ENCODE measurements around the gene GALNT11. TPM values are rescaled to one million over a fixed set of nuclear protein-coding genes. Genes with fewer than 3 reads are reported as not detected.

The GALNT11 gene
- total and polyA plus RNA-seq, 2 experiments from 2014 or later, result 42.0 to 49.1 TPM

GRCh38 chr7:152142976-152143595 lies 117.6 kb downstream of the GALNT11 start:
- Histone ChIP-seq H3K79me2 (ENCODE audit: insufficient read depth) (no peaks in the 10 kb centered on the region), H3K4me3 (no peak overlapping the region), H4K20me1 (ENCODE audit: insufficient read depth) (peaks cover 14% of the 10 kb centered on the region; the same call in 1 of the 2 replicates), H3K4me2 (ENCODE audit: unreplicated experiment) (no peak overlapping the region), H3K9ac (no peak overlapping the region), H3K36me3 (ENCODE audit: low read depth) (peaks cover 62% of the 10 kb centered on the region), H2AFZ (no peak overlapping the region), H3K27ac (no peak overlapping the region), H3F3A (ENCODE audit: insufficient read depth) (peaks cover 28% of the 10 kb centered on the region), H3K9me3 (ENCODE audit: low read depth) (no peaks in the 10 kb centered on the region), H3K27me3 (replicated peaks; ENCODE audit: insufficient read depth) (no peaks in the 10 kb centered on the region), H3K4me1 (ENCODE audit: insufficient read depth) (peaks cover 17% of the 10 kb centered on the region), H3K9me2 (ENCODE audit: insufficient read depth) (no peaks in the 10 kb centered on the region)
- in situ Hi-C loops (cut with MboI), result no loop called here
- 58 to 66% methylated on average over 5 of the region's 5 CpGs for WGBS, 2 experiments (ENCODE audit: low coverage in 1 of 2, low lambda C conversion rate in 2 of 2, missing lambda C conversion rate in 2 of 2)
- no peak for DNase-seq
- TF ChIP-seq EZH2 (IDR thresholded peaks at IDR 0.05; ENCODE audit: insufficient read depth, poor library complexity, severe bottlenecking), result no peak
- TF ChIP-seq EZH2phosphoT487 (IDR thresholded peaks at IDR 0.05; ENCODE audit: insufficient read depth, low read depth), result no peak

GRCh38 chr7:152144557-152145245 lies 119.2 kb downstream of the GALNT11 start:
- H3K79me2 ChIP-seq (ENCODE audit: insufficient read depth), result no peaks in the 10 kb centered on the region
- peaks cover 14% of the 10 kb centered on the region; the same call in 1 of the 2 replicates for H4K20me1 ChIP-seq (ENCODE audit: insufficient read depth)
- peaks cover 64% of the 10 kb centered on the region for H3K36me3 ChIP-seq (ENCODE audit: low read depth)
- peaks cover 17% of the 10 kb centered on the region for H3K4me1 ChIP-seq (ENCODE audit: insufficient read depth)
- in situ Hi-C loops (cut with MboI), result no loop called here
- WGBS, 2 experiments (ENCODE audit: low coverage in 1 of 2, low lambda C conversion rate in 2 of 2, missing lambda C conversion rate in 2 of 2), result 90% methylated on average over 12 of the region's 12 CpGs
- peaks cover 28% of the 10 kb centered on the region for H3F3A ChIP-seq (ENCODE audit: insufficient read depth)
- no peak overlapping the region for H3K4me3 ChIP-seq
- no peak for DNase-seq
- H3K9me2 ChIP-seq (ENCODE audit: insufficient read depth), result no peaks in the 10 kb centered on the region
- no peak overlapping the region for H2AFZ ChIP-seq
- no peak overlapping the region for H3K27ac ChIP-seq
- H3K4me2 ChIP-seq (ENCODE audit: unreplicated experiment), result no peak overlapping the region
- H3K9ac ChIP-seq, result no peak overlapping the region
- H3K27me3 ChIP-seq (replicated peaks; ENCODE audit: insufficient read depth), result no peaks in the 10 kb centered on the region
- no peak for TF ChIP-seq EZH2 (IDR thresholded peaks at IDR 0.05; ENCODE audit: insufficient read depth, poor library complexity, severe bottlenecking)
- no peak for TF ChIP-seq EZH2phosphoT487 (IDR thresholded peaks at IDR 0.05; ENCODE audit: insufficient read depth, low read depth)
- no peaks in the 10 kb centered on the region for H3K9me3 ChIP-seq (ENCODE audit: low read depth)

- Histone ChIP-seq H3K27ac (0 out of 2 replicates have a peak overlapping the region, but pooled peaks have one; percentile 11), H3K4me1 (ENCODE audit: insufficient read depth) (peaks cover 17% of the 10 kb centered on the region), H4K20me1 (ENCODE audit: insufficient read depth) (peaks cover 14% of the 10 kb centered on the region; the same call in 1 of the 2 replicates), H3F3A (ENCODE audit: insufficient read depth) (peaks cover 28% of the 10 kb centered on the region), H3K79me2 (ENCODE audit: insufficient read depth) (no peaks in the 10 kb centered on the region), H3K9ac (no peak overlapping the region), H3K4me3 (no peak overlapping the region), H2AFZ (no peak overlapping the region), H3K36me3 (ENCODE audit: low read depth) (peaks cover 72% of the 10 kb centered on the region), H3K27me3 (replicated peaks; ENCODE audit: insufficient read depth) (no peaks in the 10 kb centered on the region), H3K9me2 (ENCODE audit: insufficient read depth) (no peaks in the 10 kb centered on the region), H3K4me2 (ENCODE audit: unreplicated experiment) (no peak overlapping the region), H3K9me3 (ENCODE audit: low read depth) (no peaks in the 10 kb centered on the region)
- peak; percentile 67 for DNase-seq
- 71 to 81% methylated on average over 4 of the region's 4 CpGs for WGBS, 2 experiments (ENCODE audit: low coverage in 1 of 2, low lambda C conversion rate in 2 of 2, missing lambda C conversion rate in 2 of 2)
- TF ChIP-seq EZH2phosphoT487 (IDR thresholded peaks at IDR 0.05; ENCODE audit: insufficient read depth, low read depth) (0 out of 2 replicates have a peak, but pooled peaks have one; percentile 75), EZH2 (IDR thresholded peaks at IDR 0.05; ENCODE audit: insufficient read depth, poor library complexity, severe bottlenecking) (no peak)
- in situ Hi-C loops (cut with MboI), result no loop called here
These were observed 120.5 kb downstream of the GALNT11 start for GRCh38 chr7:152145853-152146466.

- DNase-seq, result no peak
- no peaks in the 10 kb centered on the region for H3K27me3 ChIP-seq (replicated peaks; ENCODE audit: insufficient read depth)
- no peak overlapping the region for H3K4me2 ChIP-seq (ENCODE audit: unreplicated experiment)
- in situ Hi-C loops (cut with MboI), result no loop called here
- no peaks in the 10 kb centered on the region for H3K79me2 ChIP-seq (ENCODE audit: insufficient read depth)
- no peak overlapping the region for H3K4me3 ChIP-seq
- TF ChIP-seq EZH2 (IDR thresholded peaks at IDR 0.05; ENCODE audit: insufficient read depth, poor library complexity, severe bottlenecking) (no peak), EZH2phosphoT487 (IDR thresholded peaks at IDR 0.05; ENCODE audit: insufficient read depth, low read depth) (no peak)
- H3F3A ChIP-seq (ENCODE audit: insufficient read depth), result peaks cover 28% of the 10 kb centered on the region
- H3K9me2 ChIP-seq (ENCODE audit: insufficient read depth), result no peaks in the 10 kb centered on the region
- H2AFZ ChIP-seq, result no peak overlapping the region
- WGBS, 2 experiments (ENCODE audit: low coverage in 1 of 2, low lambda C conversion rate in 2 of 2, missing lambda C conversion rate in 2 of 2), result 93 to 95% methylated on average over 5 of the region's 5 CpGs
- H3K36me3 ChIP-seq (ENCODE audit: low read depth), result peaks cover 68% of the 10 kb centered on the region
- H3K27ac ChIP-seq, result no peak overlapping the region
- H3K9me3 ChIP-seq (ENCODE audit: low read depth), result no peaks in the 10 kb centered on the region
- H4K20me1 ChIP-seq (ENCODE audit: insufficient read depth), result peaks cover 14% of the 10 kb centered on the region; the same call in 1 of the 2 replicates
- no peak overlapping the region for H3K9ac ChIP-seq
- H3K4me1 ChIP-seq (ENCODE audit: insufficient read depth), result peaks cover 17% of the 10 kb centered on the region
These were observed 123.2 kb downstream of the GALNT11 start for GRCh38 chr7:152148706-152149105.
